ENCODE data around the gene ITGA7.

DNA sequence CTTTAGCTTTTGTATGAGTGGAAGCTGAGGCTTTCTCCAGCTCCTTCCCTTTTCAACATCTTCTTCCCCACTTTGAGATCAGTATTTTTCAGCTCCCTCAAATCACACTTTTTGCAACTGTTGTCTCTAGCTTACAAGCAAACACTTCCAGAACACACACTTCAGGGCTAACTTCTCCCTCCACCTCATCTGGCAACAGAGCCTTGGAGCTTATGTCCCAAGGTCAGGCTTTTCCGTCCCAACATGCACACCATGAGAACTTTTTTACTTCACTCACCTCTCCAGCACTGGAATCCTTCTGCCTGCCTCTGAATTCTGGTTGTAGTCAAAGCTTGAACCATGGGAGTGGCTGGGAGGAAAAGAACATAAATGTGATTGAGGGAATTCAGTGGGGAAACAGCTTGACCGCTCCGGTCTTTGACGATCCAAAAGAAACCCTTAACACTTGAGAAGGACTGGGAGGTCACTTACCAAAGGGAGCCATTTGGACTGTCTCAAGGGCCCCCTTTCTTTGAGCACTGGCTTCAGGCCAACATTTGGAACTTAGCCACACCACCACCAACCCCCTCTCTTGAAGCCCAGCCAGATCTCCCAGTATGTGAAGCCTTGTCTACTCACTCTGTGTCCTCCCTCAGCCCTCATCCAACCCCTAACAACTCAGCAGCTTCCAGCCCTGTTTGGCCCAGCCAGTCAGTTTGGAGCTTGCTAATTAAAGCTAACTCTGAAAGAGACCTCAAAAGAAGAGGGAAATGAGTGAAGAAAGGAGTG is 4.3 kb upstream of the ITGA7 start:
- no peak for TF ChIP-seq CTCF (IDR thresholded peaks at IDR 0.05)
- TF ChIP-seq POLR2A (IDR thresholded peaks at IDR 0.05) = no peak
